ENCODE measurements around the gene JAZF1. TPM values are rescaled to one million over a fixed set of nuclear protein-coding genes. Genes with fewer than 3 reads are reported as not detected.
"Not testable (repeated sequence)": the region's sequence is repeated elsewhere in the genome, so short reads cannot be mapped to it uniquely, and the experiment has no call there.

Gene JAZF1
- total RNA-seq, 1 experiment from 2014 or later, result 6.9 TPM

DNA sequence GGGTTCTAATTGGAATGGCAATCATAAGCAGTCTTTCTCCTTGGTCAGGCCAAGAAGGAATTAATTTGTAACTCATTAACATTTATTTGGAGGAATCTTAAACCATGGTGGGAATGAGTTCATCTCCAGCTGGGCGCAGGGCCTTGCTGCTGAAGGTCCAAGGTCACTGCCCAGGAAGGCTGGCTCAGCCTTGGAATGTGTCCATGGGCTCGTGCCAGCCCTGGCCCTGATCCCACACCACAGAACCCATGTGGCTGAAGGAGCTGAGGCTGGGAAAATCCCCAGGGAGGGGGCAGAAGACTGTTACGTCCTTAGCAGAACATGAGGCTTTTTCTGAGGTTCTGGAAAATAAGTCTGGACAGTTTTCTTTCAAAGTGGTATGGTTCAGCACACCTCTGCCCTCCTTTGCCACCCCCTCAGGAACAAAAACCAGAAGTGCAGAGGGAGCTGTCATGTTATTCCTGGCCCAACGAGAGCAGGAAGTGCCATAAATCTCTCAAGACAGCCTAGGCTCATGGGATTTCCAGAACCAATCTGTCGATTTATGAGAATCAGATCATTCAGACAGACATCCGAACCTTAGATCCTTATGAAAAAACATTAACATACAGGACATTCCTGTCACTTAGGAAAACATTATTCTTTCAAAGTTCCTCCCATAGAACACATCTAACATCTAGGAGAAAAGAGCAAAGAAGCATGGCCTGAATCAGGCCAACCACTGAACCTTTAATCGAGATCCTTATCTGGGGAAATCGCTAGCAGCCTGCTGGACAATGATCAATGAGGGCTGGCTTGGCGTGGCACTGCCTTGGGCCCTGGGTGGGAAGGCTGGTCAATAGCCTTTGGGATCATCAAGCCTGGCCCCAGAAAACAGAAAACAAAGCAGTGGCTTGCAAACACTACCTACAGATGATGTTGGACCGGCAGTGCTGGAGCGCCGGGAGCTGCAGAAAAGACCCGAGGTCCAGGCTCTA, 306.3 kb downstream of the JAZF1 start:
- DNase-seq (ENCODE audit: low read depth), result peak; percentile 90

DNA sequence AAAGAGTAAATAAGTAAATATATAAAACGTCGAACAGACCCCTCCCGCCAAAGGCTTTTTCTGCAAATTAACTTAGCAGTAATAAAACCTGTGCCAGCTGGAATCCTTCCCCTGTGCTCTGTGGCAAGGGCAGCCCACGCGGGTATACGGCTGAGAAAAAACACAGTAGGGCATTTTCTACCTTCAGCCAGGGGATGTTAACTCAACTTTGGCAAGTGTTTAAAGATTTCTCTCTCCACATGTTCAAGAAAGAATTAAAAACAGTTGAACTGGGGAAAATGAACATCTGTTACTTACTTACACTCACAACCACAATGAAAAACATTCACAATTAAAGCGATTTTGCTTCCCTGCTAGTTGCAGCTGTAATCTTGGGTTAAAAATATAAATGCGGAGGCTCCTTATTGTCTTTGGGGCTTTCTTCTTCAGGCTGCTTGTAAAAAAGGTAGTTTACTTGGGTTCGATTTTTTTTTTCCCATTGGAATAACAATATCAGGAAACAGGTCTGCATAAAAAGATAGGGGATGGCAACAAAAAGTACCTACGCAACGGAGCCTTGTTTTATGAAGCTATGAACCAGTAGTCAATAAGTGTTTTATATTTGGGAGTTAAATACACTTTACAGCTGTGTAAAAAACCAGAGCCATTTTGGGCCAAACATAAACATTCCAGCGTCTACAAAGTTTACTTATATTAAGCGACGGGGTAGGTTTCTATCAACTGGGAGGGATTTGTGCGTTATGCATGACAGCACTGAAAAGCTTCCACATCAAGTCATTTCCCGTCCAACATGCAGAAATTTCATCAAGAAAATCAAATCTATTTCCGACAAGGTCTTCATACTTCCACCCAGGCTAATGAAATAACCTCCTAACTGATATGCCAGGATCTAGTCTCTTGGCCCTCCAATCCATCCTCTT, 308.0 kb downstream of the JAZF1 start:
- DNase-seq (ENCODE audit: low read depth), result no peak

DNA sequence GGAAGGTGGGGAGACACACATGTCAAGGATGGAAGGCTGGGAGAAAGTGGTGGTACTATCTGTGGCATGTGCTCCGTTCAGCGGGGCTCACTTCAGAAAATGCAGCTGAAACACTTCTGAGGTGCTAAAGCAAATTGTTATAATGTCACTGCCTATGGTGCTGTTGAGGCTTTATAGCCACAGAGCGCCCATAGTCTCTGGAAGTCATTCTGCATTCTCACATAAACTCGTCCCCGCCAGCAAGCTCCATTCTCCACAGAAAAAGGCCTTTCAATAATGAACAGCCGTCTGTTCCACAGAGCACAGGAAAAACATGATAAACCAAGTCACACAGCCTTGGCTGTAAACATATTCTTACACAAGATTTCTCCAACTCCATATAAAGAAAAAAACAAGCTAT, 308.7 kb downstream of the JAZF1 start:
- DNase-seq (ENCODE audit: low read depth), result no peak

DNA sequence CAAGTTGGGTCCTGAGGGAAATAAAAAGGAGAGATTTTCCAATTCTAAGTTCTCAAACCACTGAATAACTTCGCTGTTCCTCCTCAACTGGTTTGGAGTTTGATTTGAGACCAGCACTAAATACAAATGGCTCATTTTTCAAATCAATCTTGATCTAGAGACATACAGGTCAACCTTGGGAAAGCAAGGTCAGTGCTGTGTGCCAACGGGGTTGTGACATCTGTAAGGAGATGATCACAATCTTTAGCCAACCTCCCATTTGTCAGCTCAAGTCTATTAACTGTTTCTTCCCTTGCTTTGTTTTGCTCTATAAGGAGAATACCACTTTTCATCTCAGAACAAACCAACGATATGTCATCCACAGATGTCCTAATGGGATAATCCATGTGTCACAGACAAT, 309.5 kb downstream of the JAZF1 start:
- DNase-seq (ENCODE audit: low read depth), result no peak

DNA sequence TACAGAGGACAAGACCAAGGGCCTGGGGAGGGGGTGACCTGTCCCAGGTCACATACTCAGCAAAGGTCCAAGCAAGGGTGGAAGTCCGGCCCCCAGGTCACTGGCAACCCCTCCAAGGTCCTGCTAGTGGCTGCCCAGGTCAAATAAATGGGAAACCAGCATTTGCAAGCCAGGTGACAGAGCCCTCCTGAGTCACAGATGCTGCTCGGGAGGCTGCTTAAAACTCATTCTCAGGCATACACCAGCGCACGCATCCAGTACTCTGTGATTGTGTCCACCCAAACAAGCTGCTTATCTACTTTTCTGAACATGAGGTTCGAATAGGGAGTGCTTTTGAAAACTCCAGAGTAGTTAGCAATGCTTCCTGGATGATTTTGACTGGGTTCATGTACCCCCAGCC, 310.0 kb downstream of the JAZF1 start:
- no peak for DNase-seq (ENCODE audit: low read depth)

DNA sequence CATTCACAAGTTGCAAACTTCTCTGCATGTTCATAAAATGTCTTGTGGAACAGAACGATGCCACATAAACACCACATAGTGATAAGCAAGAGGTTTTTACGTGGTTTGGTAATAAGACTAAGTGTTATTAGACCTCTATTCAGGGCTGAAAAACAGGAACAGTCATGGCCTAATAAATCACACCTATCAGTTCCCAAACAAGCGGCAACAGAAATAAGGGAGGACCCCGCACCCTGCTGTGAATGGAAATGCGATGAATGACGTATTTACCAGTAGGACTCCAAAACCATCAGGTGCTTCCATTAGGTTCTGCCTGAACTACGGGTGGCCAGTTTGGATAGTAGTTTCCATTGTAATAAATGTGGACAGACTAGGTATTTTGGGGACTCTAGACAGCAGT, 311.5 kb downstream of the JAZF1 start:
- DNase-seq (ENCODE audit: low read depth), result no peak

DNA sequence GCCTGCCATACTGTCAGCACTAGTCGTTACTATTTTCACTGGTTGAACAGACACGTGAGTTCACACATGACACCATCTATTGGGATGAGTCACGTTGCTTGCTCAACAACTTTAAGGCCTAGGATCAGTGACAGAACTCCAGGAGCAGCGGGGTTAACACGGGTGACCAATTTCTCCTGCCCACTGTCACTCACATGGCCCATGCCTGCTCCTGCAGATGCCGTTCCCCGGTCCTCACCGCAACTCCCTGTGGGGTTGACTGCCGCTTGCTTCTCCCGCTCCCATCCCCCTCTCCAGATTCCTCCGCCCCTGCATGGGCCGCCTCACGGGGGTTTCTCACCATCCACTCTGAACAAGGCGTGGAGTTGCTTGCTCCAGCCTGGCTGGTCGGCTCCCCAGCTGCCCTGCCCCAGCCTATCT, 312.5 kb downstream of the JAZF1 start:
- DNase-seq (ENCODE audit: low read depth), result peak; percentile 19

DNA sequence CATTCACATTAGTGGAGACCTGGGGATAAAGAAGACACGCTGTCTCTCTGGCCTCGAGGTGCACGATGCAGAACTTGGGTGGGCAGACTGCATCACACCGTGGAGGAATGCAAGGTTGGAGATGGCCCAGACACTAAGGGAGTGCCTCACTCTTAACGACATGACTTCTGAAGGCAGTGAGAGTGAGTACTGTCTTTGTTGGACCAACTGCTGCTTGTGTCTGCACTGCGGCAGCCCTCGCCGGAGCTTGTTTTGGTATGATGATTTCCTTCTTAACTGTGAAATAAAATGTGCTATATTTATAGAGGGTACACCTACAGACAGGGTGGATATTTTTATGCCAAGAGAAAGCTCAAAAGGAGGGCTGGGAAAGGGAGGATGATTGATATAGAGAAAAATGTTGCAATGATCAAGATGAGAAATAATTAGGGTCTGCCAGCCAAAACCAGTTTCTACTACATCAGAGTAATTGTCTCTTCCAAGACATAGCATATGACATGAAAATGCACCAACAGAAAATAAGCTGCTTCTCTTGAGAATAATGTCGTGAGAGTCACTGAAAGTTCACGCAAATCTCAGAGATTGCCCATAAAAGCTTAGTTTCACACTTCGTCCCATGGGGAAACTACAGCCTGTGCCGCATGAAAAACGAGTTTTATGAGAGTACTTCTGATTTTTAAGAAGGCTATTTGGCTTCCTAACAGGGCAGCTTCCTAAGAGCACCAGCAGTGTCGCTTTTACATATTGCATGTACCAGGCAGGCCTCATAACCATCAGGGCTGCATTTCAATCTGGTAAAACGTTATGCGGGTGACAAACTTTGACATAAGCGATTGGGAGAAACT, 313.5 kb downstream of the JAZF1 start:
- DNase-seq (ENCODE audit: low read depth), result no peak

DNA sequence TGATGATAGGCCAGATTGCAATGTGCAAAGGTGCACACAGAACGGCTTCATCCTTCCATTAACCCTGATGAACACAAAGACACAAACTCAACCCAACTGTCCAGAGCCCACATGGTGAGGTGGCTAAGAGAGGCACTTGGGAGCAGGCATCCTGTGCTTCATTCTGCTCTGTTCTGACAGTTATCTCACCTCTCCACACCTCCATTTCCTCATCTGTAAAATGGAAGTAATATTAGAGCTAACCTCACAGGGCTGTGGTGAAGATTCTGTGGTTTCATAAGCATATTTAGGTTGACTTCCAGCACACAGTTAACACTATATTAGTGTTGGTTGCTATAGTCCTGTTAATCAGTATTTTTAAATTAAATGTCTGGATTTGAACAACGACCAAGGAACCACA, 314.3 kb downstream of the JAZF1 start:
- no peak for DNase-seq (ENCODE audit: low read depth)

DNA sequence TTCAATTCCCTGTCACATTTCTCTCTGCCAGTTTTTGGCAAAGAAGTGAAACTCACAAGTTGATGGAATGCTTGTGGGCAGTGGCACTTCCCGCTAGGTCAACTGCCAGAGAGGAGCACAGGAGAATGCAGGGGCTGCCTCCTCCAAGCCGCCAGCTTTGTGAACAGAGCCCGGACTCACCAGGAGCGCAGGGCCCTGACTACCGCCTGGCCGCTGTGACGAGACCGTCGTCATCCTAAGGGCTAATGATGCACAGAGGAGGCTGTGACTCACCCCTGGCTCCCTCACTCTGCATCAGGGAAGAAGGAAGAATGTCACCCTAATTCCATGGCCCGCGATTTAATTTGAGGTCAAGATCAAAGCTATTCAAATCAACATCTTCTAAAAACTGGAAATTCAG, 316.7 kb downstream of the JAZF1 start:
- DNase-seq (ENCODE audit: low read depth), result peak; percentile 89

DNA sequence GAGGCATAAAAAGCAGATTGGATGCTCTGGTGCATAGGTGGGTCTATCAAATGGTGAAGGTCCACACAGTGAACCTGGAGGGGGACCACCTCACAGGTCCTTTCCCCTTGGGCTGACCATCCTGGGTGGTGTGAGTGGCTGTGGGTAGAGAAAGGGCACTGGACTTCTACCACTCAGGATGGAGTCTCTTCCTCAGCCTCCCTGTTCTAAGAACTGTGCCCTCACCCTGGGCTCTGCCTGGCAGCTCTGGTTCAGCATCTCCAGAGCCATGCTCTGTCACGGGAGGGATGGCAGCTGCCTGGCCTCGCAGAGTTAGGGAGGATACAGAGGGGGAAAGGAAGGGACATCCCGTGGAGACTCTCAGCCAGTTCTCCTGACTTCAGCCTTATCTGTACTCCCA, 318.8 kb downstream of the JAZF1 start:
- no peak for DNase-seq (ENCODE audit: low read depth)

DNA sequence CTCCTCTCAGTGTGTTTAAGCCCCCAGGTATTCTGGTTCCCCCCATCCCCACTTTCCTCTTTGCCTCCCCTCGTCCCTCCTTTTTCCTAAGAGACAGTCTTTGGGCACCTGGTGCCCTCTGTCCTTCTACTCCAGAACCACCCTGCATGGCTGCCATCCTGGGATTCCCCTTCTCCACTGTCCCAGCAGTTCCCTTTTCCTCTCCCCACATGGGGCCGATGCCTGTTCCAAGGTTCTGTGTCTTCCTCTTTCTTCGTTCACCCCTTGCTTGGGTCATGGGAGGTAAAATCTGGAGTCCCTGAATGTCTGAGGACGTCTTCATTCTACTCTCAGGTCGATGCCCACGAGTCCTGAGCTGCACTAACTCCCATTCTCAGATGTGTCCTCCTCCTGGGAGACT, 319.8 kb downstream of the JAZF1 start:
- no peak for DNase-seq (ENCODE audit: low read depth)

DNA sequence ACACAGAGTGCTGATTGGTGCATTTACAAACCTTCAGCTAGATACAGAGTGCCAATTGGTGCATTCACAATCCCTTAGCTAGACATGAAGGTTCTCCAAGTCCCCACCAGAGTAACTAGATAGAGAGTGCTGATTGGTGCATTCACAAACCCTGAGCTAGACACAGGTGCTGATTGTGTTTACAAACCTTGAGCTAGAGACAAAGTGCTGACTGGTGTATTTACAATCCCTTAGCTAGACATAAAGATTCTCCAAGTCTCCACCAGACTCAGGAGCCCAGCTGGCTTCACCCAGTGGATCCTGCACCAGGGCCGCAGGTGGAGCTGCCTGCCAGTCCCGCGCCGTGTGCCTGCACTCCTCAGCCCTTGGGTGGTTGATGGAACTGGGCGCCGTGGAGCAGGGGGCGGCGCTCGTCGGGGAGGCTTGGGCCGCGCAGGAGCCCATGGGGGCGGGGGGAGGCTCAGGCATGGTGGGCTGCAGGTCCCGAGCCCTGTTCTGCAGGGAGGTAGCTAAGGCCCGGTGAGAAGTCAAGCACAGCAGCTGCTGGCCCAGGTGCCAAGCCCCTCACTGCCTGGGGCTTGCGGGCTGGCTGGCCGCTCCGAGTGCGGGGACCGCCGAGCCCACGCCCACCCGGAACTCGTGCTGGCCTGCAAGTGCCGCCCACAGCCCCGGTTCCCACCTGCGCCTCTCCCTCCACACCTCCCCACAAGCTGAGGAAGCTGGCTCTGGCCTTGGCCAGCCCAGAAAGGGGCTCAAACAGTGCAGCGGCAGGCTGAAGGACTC, 323.7 kb downstream of the JAZF1 start:
- DNase-seq (ENCODE audit: low read depth), result not testable (repeated sequence)

DNA sequence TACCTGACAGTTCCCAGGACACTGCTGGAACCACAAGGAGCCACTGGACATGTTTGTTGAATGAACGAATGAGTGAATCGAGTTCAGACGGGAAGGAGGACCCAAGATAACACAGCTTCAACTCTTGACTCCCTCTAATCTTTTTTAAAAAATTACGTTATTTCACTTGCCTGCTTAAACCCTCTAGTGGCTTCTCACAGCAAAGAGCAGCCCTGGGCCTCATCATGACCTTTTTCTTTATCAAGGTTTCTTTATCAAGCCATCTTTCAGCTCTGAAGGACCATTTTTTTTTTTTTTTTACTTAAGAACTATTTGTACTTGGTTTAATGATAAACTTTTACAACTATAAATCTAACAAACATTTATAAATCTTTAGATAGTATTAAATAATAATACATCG, 330.1 kb downstream of the JAZF1 start:
- DNase-seq (ENCODE audit: low read depth), result no peak

DNA sequence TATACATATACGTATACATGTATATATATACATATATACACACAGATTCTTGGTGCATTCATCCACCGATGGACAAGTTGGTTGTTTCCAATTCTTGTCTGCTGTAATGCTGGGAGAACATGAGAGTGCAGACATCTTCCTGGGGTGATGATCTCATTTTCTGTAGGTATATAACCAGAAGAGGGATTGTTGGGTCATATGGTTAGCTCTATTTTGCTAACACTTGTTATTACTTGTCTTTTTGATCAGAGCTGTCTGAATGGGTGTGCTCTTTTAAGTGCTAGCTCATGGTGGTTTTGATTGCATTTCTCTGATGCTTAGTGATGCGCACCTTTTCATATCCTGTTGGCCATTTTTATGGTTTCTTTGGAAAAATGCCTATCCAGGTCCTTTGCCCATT, 334.2 kb downstream of the JAZF1 start:
- DNase-seq (ENCODE audit: low read depth), result no peak

DNA sequence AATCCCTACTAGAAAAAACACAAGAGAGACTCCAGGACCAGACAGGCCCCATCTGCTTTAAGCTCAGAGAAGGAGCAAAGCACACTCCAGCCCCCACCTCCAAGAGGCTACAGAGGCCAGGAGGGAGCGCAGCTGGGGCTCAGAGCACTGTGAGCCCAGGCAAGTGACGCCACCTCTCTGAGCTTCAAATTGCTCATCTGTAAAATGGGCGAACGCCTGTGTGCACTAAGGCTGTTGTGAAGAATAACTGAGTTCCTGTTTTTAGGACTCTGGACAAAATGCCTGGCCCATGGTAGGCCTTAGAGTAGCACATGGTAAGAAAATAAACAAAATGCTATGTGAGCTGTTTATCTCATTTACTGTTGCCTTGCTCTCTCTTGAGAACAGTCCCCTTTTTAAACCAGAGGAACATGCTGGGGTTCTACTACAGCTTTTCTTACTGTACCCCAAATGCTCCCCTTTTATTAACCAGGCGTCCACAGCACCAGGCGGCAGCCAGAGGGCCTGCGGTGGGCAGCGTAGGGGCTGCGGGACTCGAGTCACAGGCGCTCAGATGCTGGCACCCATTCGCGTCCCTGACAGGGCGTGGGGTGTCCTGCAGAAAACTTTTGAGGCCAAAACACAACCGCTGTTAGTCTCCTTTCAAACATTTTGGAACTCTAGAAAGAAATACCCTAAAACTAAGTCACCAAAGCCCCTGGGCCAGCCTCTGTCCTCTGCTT, 336.9 kb downstream of the JAZF1 start:
- DNase-seq (ENCODE audit: low read depth), result no peak

DNA sequence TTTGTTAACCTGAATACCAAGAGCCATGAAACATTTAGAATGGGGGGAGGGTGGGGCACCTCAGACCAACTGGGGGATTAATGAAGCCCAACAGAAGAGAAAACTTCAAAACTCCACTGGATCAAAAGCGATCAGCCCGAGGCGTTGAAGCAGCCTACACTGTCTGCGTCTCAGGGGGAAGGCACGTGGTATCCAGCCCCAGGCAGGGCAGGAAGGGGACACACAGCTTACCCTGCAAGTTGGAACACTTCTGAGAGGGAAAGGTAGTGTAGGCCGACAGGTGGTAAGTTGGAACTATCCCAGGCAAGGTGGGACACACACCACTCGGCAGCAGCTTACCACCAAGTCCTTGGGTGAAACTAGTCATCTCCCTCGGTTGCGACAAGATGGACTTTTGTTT, 337.7 kb downstream of the JAZF1 start:
- DNase-seq (ENCODE audit: low read depth), result no peak

DNA sequence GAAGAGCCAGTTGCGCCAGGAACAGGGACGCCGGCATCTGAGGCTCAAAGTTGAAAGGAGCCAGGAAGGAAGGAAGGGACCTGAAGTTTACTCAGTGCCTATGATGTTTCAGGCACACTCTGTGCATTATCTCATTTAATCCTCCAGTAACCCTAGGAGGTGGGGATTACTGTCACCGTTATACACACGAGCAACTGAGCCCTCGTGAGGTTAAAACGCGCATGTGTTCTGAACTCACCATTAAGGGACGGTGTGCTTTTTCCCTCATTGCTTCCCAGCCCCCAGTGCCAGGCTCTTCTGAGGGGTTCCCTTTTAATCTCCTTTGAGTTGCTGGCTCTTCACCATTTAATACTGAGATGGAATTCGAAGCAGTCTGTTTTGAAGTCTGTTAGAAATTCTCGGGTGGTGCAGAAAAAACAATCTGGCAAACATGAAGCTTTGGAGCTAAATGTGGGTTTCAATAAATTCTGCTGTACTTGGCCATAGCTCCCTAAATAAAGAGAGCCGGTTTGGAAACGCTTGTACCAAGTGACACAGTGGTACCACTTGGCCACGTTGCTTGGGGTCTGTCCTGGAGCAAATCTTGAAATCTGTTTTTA, 338.4 kb downstream of the JAZF1 start:
- DNase-seq (ENCODE audit: low read depth), result no peak

DNA sequence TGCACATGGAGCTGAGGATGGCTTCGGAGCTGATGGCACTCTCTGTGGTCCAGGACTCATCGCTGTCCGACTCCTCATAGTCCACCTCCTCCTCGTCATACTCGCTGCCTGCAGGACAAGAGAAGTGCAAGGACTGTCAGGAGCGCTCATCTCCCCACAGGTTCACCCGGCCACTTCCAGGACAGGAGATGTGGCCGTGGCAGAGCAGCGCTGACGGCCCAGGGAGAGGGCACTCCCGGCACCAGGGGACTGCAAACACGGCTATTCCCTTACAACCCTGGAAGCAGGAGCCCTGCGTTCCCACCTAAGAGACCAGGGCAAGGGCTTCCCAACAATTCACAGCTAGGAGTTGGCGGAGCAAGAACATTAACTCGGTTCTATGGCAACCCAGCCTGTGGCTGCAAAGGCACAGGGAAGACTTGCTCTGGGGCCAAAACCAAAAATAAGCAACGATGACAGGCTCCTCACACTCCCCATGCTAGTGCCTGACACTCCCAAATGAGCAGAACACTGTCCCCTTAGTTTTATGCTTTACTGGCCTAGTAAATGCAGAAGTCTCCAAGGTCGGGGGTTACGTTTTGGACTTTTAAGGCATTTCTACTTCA, 339.7 kb downstream of the JAZF1 start:
- no peak for DNase-seq (ENCODE audit: low read depth)
